ENCODE data around the gene ADAM8.

DNA sequence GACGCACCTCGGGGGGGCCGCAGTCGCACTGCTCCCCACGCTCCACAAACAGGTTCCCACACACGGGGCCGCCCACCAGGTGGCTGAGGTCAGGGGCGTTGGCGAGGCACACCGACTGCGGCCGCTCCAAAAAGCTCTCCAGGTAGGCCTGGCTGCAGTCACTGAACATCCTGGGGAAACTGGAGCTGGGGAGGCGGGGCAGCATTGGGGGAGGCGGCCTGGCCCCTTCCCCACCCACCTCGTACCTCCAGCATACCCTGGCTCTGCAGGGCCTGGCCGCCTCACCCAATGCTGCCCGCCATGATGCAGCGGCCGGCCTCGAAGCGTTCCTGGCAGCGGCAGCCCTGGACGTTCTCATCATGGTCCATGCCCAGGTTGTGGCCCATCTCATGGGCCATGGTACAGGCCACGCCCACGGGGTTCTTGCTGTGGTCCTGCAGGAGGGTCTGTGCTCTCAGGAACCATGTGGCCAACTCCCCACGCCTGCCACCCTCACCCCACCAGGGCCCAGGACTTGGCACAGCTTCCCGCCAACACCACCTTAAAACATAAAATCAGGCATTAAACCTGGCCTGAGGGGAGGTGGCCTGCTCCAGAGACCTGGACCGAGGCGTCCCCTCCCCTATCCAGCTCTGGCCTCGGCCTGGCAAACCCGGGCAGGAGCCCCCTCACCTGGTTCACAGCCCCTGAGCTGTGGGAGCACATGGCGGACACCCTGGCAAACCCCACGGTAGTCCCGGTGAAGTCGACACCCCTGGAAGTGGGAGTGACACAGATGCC, 5.0 kb downstream of the ADAM8 start:
- TF ChIP-seq CTCF (IDR thresholded peaks at IDR 0.05) (no peak), POLR2A (IDR thresholded peaks at IDR 0.05) (no peak)
